Hepatocyte (in vitro differentiated cells): Measurements from ENCODE around the gene WDFY1.

ENCODE experiments used
- CTCF ChIP-seq: fragments of 200-600 bp; sonication (generic); IDR thresholded peaks from 2 replicates; pipeline ENCODE4 v1.5.1; 2016; ENCODE audit warnings: antibody characterized with exemption, mild to moderate bottlenecking; ENCODE audit not compliant: poor library complexity
- EZH2 ChIP-seq: fragments of 200-600 bp; sonication (generic); IDR thresholded peaks from 2 replicates; pipeline ENCODE4 v1.6.1; 2016; ENCODE audit warnings: antibody characterized with exemption, mild to moderate bottlenecking, borderline replicate concordance

- TF ChIP-seq CTCF = no peak
- no peak for TF ChIP-seq EZH2
These were observed 22.8 kb upstream of the WDFY1 start for GRCh38 chr2:223967981-223968380.
